Neural crest cell (in vitro differentiated cells): Measurements from ENCODE around the gene POU6F1. TPM values are rescaled to one million over a fixed set of nuclear protein-coding genes. Genes with fewer than 3 reads are reported as not detected.

ENCODE experiments used
- DNase-seq: peaks from one replicate; pipeline ENCODE4 v3.0.0; 2021; ENCODE audit warnings: low read depth, mixed read lengths, low spot score
- H3K27ac Mint-ChIP-seq: one replicate; pipeline ENCODE4 v1.8.0; 2021; ENCODE audit warnings: mild to moderate bottlenecking, mixed read lengths; ENCODE audit not compliant: unreplicated experiment
- H3K27me3 Mint-ChIP-seq: 2 replicates; pipeline ENCODE4 v1.8.0; 2021; ENCODE audit warnings: low read depth, mild to moderate bottlenecking, mixed read lengths
- H3K36me3 Mint-ChIP-seq: 2 replicates; pipeline ENCODE4 v1.8.0; 2021; ENCODE audit warnings: low read depth, mild to moderate bottlenecking, mixed read lengths
- H3K4me1 Mint-ChIP-seq: 2 replicates; pipeline ENCODE4 v1.8.0; 2021; ENCODE audit warnings: mixed read lengths
- H3K4me3 Mint-ChIP-seq: one replicate; pipeline ENCODE4 v1.8.0; 2021; ENCODE audit warnings: mild to moderate bottlenecking, mixed read lengths
- H3K9me3 Mint-ChIP-seq: 2 replicates; pipeline ENCODE4 v1.8.0; 2021; ENCODE audit warnings: mixed read lengths
- CTCF ChIP-seq: fragments of 200-600 bp; sonication (generic); conservative IDR thresholded peaks from 2 replicates; pipeline ENCODE4 v1.5.0; 2021; ENCODE audit warnings: antibody characterized with exemption, mild to moderate bottlenecking
- total RNA-seq: library from RNA; stranded (reverse); gene quantifications from 2 replicates; pipeline ENCODE4 v1.2.1, GENCODE V29; 2021

The POU6F1 gene
- total RNA-seq, 1 donor from 2014 or later, result 7.7 TPM

GRCh38 chr12:51254536-51254935 lies 36.7 kb upstream of the POU6F1 start:
- TF ChIP-seq CTCF, result no peak
- Mint-ChIP-seq H3K27ac (peak overlapping the region; percentile 92), H3K4me1 (no peaks in the 10 kb centered on the region), H3K36me3 (no peaks in the 10 kb centered on the region), H3K27me3 (no peaks in the 10 kb centered on the region), H3K9me3 (no peaks in the 10 kb centered on the region), H3K4me3 (no peak overlapping the region)
- no peak for DNase-seq

GRCh38 chr12:51253276-51253675 lies 35.4 kb upstream of the POU6F1 start:
- Mint-ChIP-seq H3K9me3 (no peaks in the 10 kb centered on the region), H3K4me1 (no peaks in the 10 kb centered on the region), H3K27ac (no peak overlapping the region), H3K4me3 (no peak overlapping the region), H3K27me3 (no peaks in the 10 kb centered on the region), H3K36me3 (no peaks in the 10 kb centered on the region)
- TF ChIP-seq CTCF, result no peak
- no peak for DNase-seq

- Mint-ChIP-seq H3K27me3 (no peaks in the 10 kb centered on the region), H3K27ac (no peak overlapping the region), H3K4me3 (no peak overlapping the region), H3K9me3 (no peaks in the 10 kb centered on the region), H3K4me1 (peaks cover 16% of the 10 kb centered on the region), H3K36me3 (peaks cover 6% of the 10 kb centered on the region)
- DNase-seq, result no peak
- no peak for TF ChIP-seq CTCF
Measured at GRCh38 chr12:51247523-51248206, 29.8 kb upstream of the POU6F1 start.

- H3K4me3 Mint-ChIP-seq, result no peak overlapping the region
- no peak for TF ChIP-seq CTCF
- peaks cover 11% of the 10 kb centered on the region for H3K36me3 Mint-ChIP-seq
- H3K27me3 Mint-ChIP-seq, result no peaks in the 10 kb centered on the region
- H3K9me3 Mint-ChIP-seq, result no peaks in the 10 kb centered on the region
- H3K4me1 Mint-ChIP-seq, result peaks cover 16% of the 10 kb centered on the region
- peak overlapping the region; percentile 82 for H3K27ac Mint-ChIP-seq
- DNase-seq, result no peak
Measured at GRCh38 chr12:51246254-51246853, 28.5 kb upstream of the POU6F1 start.

GRCh38 chr12:51245476-51246253 lies 27.8 kb upstream of the POU6F1 start:
- H3K4me3 Mint-ChIP-seq, result peak overlapping the region; percentile 32
- peaks cover 13% of the 10 kb centered on the region for H3K36me3 Mint-ChIP-seq
- peak overlapping the region; percentile 82 for H3K27ac Mint-ChIP-seq
- H3K27me3 Mint-ChIP-seq, result no peaks in the 10 kb centered on the region
- no peak for DNase-seq
- TF ChIP-seq CTCF, result no peak
- peaks cover 16% of the 10 kb centered on the region for H3K4me1 Mint-ChIP-seq
- no peaks in the 10 kb centered on the region for H3K9me3 Mint-ChIP-seq
